Prostate gland (tissue), 2 donors: ENCODE results near the gene VCPKMT.

Experiments
- POLR2A ChIP-seq: fragments of 450-650 bp; IDR thresholded peaks from one replicate; pipeline ENCODE4 v1.6.1; 2016; ENCODE audit warnings: antibody characterized with exemption, mild to moderate bottlenecking
- TF ChIP-seq, protein P1 (sequence below), 4 experiments: fragments of 200-600 bp in 2 of 4; fragments of 450-650 bp in 2 of 4; sonication (generic) in 2 of 4; IDR thresholded peaks; 1 replicate in 3 of 4; 2 replicates in 1 of 4; pipeline ENCODE4 v1.5.1; 2016 to 2019; ENCODE audit warnings: antibody characterized with exemption in 4 of 4, mild to moderate bottlenecking in 2 of 4, moderate library complexity in 2 of 4

DNA sequence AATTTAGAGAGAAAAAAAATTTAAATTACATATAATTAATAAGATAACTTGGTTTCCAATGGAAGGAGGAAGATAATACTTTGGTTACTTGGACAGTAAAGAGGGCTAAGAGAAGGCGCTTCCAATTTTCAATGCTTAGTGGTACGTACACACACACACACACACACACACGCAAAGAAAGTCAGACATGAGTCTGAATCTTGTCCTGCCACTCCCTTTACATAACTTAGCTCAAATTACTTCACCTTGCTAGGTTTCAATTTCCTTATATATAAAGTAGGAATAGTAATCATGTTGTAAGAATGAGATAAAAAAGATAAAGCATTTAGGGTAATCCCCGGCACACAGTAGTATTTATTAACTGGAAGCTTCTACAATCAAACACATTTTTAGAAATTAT is 39.7 kb upstream of the VCPKMT start:
- no peak for TF ChIP-seq POLR2A
- TF ChIP-seq, protein P1, sequence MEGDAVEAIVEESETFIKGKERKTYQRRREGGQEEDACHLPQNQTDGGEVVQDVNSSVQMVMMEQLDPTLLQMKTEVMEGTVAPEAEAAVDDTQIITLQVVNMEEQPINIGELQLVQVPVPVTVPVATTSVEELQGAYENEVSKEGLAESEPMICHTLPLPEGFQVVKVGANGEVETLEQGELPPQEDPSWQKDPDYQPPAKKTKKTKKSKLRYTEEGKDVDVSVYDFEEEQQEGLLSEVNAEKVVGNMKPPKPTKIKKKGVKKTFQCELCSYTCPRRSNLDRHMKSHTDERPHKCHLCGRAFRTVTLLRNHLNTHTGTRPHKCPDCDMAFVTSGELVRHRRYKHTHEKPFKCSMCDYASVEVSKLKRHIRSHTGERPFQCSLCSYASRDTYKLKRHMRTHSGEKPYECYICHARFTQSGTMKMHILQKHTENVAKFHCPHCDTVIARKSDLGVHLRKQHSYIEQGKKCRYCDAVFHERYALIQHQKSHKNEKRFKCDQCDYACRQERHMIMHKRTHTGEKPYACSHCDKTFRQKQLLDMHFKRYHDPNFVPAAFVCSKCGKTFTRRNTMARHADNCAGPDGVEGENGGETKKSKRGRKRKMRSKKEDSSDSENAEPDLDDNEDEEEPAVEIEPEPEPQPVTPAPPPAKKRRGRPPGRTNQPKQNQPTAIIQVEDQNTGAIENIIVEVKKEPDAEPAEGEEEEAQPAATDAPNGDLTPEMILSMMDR (IDR thresholded peaks at IDR 0.05): no peak
